Measurements from ENCODE around the gene CTNNBL1. TPM values are rescaled to one million over a fixed set of nuclear protein-coding genes. Genes with fewer than 3 reads are reported as not detected.

The CTNNBL1 gene
- total and polyA plus RNA-seq, 2 of the 4 experiments (the other 2 are of a cell fraction) = 29.9 to 34.1 TPM

DNA sequence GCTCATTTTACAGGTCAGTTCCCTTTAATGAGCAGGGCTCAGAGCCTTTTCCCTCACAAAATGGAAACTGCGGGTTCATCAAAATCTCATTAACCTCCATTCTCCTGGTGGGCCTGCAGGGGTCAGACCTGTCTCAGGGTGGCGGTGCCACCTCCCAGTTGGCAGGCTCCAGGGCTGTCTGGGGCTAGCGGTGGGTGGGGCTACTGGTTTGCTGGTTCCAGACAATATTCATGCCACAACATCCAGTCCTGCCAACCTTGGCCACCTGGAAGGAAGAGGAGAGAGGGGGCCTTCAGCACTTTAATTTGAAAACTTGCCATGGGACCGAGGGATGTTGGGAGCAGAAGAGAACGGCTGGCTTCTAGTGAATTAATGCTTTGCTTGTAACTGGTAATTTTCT lies 41.9 kb upstream of the CTNNBL1 start:
- H3K18ac ChIP-seq (ENCODE audit: low read depth, low read length) = no peak overlapping the region
- no peak overlapping the region for H3K9ac ChIP-seq (ENCODE audit: low read depth, low read length)
- H3K79me1 ChIP-seq (ENCODE audit: low read depth in 1 of 2, low read length in 2 of 2) = no peaks in the 10 kb centered on the region
- no peaks in the 10 kb centered on the region for H3K9me1 ChIP-seq (ENCODE audit: insufficient read depth, low read length)
- CTCF ChIA-PET = no interaction called here
- H3K4me1 ChIP-seq (ENCODE audit: control insufficient read depth, insufficient read depth, low read length) = no peaks in the 10 kb centered on the region
- TF ChIP-seq MAFK (IDR thresholded peaks at IDR 0.05; ENCODE audit: low read depth, low read length) (no peak), FOS (IDR thresholded peaks at IDR 0.05; ENCODE audit: low read depth, low read length) (no peak), SMC3 (IDR thresholded peaks at IDR 0.05; ENCODE audit: low read depth, low read length) (peak; percentile 32), CHD1 (IDR thresholded peaks at IDR 0.05; ENCODE audit: low read depth, low read length) (no peak), CEBPB (IDR thresholded peaks at IDR 0.05; ENCODE audit: low read depth, low read length) (no peak), RAD21 (IDR thresholded peaks at IDR 0.05; ENCODE audit: low read length) (peak; percentile 49), MAZ (IDR thresholded peaks at IDR 0.05; ENCODE audit: borderline replicate concordance, low read depth, low read length) (no peak), MXI1 (IDR thresholded peaks at IDR 0.05; ENCODE audit: borderline replicate concordance, low read depth, low read length) (no peak), POLR2A (IDR thresholded peaks at IDR 0.05; ENCODE audit: low read depth, low read length) (no peak), RFX5 (IDR thresholded peaks at IDR 0.05; ENCODE audit: low read depth, low read length) (no peak), NFE2L2 (IDR thresholded peaks at IDR 0.05; ENCODE audit: low read depth, low read length) (no peak)
- TF ChIP-seq, protein P1, sequence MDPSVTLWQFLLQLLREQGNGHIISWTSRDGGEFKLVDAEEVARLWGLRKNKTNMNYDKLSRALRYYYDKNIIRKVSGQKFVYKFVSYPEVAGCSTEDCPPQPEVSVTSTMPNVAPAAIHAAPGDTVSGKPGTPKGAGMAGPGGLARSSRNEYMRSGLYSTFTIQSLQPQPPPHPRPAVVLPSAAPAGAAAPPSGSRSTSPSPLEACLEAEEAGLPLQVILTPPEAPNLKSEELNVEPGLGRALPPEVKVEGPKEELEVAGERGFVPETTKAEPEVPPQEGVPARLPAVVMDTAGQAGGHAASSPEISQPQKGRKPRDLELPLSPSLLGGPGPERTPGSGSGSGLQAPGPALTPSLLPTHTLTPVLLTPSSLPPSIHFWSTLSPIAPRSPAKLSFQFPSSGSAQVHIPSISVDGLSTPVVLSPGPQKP (IDR thresholded peaks at IDR 0.05; ENCODE audit: borderline replicate concordance, low read depth, low read length) = no peak
- TF ChIP-seq, protein P2, sequence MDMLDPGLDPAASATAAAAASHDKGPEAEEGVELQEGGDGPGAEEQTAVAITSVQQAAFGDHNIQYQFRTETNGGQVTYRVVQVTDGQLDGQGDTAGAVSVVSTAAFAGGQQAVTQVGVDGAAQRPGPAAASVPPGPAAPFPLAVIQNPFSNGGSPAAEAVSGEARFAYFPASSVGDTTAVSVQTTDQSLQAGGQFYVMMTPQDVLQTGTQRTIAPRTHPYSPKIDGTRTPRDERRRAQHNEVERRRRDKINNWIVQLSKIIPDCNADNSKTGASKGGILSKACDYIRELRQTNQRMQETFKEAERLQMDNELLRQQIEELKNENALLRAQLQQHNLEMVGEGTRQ (IDR thresholded peaks at IDR 0.05; ENCODE audit: low read depth, low read length) = no peak
- TF ChIP-seq, protein P3, sequence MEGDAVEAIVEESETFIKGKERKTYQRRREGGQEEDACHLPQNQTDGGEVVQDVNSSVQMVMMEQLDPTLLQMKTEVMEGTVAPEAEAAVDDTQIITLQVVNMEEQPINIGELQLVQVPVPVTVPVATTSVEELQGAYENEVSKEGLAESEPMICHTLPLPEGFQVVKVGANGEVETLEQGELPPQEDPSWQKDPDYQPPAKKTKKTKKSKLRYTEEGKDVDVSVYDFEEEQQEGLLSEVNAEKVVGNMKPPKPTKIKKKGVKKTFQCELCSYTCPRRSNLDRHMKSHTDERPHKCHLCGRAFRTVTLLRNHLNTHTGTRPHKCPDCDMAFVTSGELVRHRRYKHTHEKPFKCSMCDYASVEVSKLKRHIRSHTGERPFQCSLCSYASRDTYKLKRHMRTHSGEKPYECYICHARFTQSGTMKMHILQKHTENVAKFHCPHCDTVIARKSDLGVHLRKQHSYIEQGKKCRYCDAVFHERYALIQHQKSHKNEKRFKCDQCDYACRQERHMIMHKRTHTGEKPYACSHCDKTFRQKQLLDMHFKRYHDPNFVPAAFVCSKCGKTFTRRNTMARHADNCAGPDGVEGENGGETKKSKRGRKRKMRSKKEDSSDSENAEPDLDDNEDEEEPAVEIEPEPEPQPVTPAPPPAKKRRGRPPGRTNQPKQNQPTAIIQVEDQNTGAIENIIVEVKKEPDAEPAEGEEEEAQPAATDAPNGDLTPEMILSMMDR (conservative IDR thresholded peaks at IDR 0.05; ENCODE audit: low read depth, low read length) = peak; percentile 37
- no peak overlapping the region for H2BK5ac ChIP-seq (ENCODE audit: low read depth, low read length, poor library complexity, severe bottlenecking)
- no TSS peak for BruUV-seq (replicated peaks)
- H4K8ac ChIP-seq (ENCODE audit: low read depth in 2 of 2, low read length in 2 of 2) = no peak overlapping the region
- no peaks in the 10 kb centered on the region for H3K9me3 ChIP-seq (ENCODE audit: control insufficient read depth, insufficient read depth, low read length)
- in situ Hi-C loops (cut with MboI; ENCODE audit: low sequenced_read_pairs) = no loop called here
- H2BK20ac ChIP-seq (ENCODE audit: low read depth, low read length) = no peak overlapping the region
- no peak overlapping the region for H3K4me3 ChIP-seq (ENCODE audit: insufficient read depth, low read depth, low read length)
- no peak overlapping the region for H3K4ac ChIP-seq (ENCODE audit: low read depth, low read length)
- no peak overlapping the region for H3K56ac ChIP-seq (ENCODE audit: extremely low read depth, insufficient read depth, low read length)
- H4K5ac ChIP-seq (ENCODE audit: low read depth, low read length) = no peak overlapping the region
- no peak overlapping the region for H3K23ac ChIP-seq (ENCODE audit: low read depth, low read length)
- no peak overlapping the region for H2BK120ac ChIP-seq (ENCODE audit: low read depth, low read length)
- peaks cover 35% of the 10 kb centered on the region for H3K27me3 ChIP-seq (ENCODE audit: control insufficient read depth, insufficient read depth, low read length)
- H3K27ac ChIP-seq (ENCODE audit: insufficient read depth, low read length) = no peak overlapping the region
- H3K36me3 ChIP-seq (ENCODE audit: control insufficient read depth, insufficient read depth, low read length) = no peaks in the 10 kb centered on the region
- dilution Hi-C loops (cut with HindIII; ENCODE audit: low sequenced_read_pairs, unreplicated experiment) = no loop called here
- no peak for DNase-seq
- no peak overlapping the region for H4K91ac ChIP-seq (ENCODE audit: insufficient read depth, low read depth, low read length)
- no peaks in the 10 kb centered on the region for H4K20me1 ChIP-seq (ENCODE audit: insufficient read depth, low read length)
- H2BK15ac ChIP-seq (ENCODE audit: low read depth, low read length) = no peak overlapping the region
- no CpG with 5 or more reads among the region's 5 CpGs for WGBS, 2 experiments (ENCODE audit: extremely low coverage in 2 of 2, insufficient read length in 1 of 2)
- ATAC-seq (ENCODE audit: low read depth) = peak; percentile 27; the same call in 1 of the 2 replicates
- no peak overlapping the region for H2AFZ ChIP-seq (replicated peaks; ENCODE audit: low read length, poor library complexity)
- POLR2A ChIA-PET (ENCODE audit: unreplicated experiment) = no interaction called here
- no peak overlapping the region for H2AK9ac ChIP-seq (replicated peaks; ENCODE audit: low read depth, low read length, poor library complexity)
- intact Hi-C loops (cut with micrococcal nuclease) = no loop called here
- H3K4me2 ChIP-seq (ENCODE audit: low read depth, low read length) = no peak overlapping the region
- no peak overlapping the region for H3K14ac ChIP-seq (replicated peaks; ENCODE audit: low read depth, low read length)
- no peak overlapping the region for H2AK5ac ChIP-seq (ENCODE audit: low read depth, low read length)
